ENCODE measurements around the gene TTC27.

The TTC27 gene

GRCh38 chr2:32671885-32672533 lies 44.2 kb downstream of the TTC27 start:
- FAIRE-seq = no peak

GRCh38 chr2:32678825-32679224 lies 51.0 kb downstream of the TTC27 start:
- FAIRE-seq = no peak

GRCh38 chr2:32680942-32681341 lies 53.1 kb downstream of the TTC27 start:
- FAIRE-seq = no peak

GRCh38 chr2:32683520-32684086 lies 55.8 kb downstream of the TTC27 start:
- no peak for FAIRE-seq

- FAIRE-seq = no peak
Measured at GRCh38 chr2:32688541-32688940, 60.7 kb downstream of the TTC27 start.

GRCh38 chr2:32691678-32692077 lies 63.8 kb downstream of the TTC27 start:
- no peak for FAIRE-seq

- FAIRE-seq = no peak
Measured at GRCh38 chr2:32696439-32696838, 68.6 kb downstream of the TTC27 start.

- no peak for FAIRE-seq
Measured at GRCh38 chr2:32697156-32697555, 69.3 kb downstream of the TTC27 start.

GRCh38 chr2:32699151-32699550 lies 71.3 kb downstream of the TTC27 start:
- no peak for FAIRE-seq

GRCh38 chr2:32701806-32702205 lies 74.0 kb downstream of the TTC27 start:
- FAIRE-seq = no peak

GRCh38 chr2:32702303-32703064 lies 74.6 kb downstream of the TTC27 start:
- FAIRE-seq = no peak

- FAIRE-seq = no peak
Measured at GRCh38 chr2:32706815-32707579, 79.1 kb downstream of the TTC27 start.

- FAIRE-seq = no peak
Measured at GRCh38 chr2:32711219-32711618, 83.4 kb downstream of the TTC27 start.

GRCh38 chr2:32711908-32712501 lies 84.2 kb downstream of the TTC27 start:
- FAIRE-seq = no peak

- FAIRE-seq = no peak
Measured at GRCh38 chr2:32712870-32713269, 85.0 kb downstream of the TTC27 start.

- FAIRE-seq = no peak
Measured at GRCh38 chr2:32714521-32714920, 86.7 kb downstream of the TTC27 start.

- no peak for FAIRE-seq
Measured at GRCh38 chr2:32715391-32715841, 87.6 kb downstream of the TTC27 start.

- FAIRE-seq = no peak
Measured at GRCh38 chr2:32715981-32716380, 88.1 kb downstream of the TTC27 start.

GRCh38 chr2:32716598-32716997 lies 88.7 kb downstream of the TTC27 start:
- FAIRE-seq = no peak

GRCh38 chr2:32718752-32719151 lies 90.9 kb downstream of the TTC27 start:
- no peak for FAIRE-seq

GRCh38 chr2:32719430-32719829 lies 91.6 kb downstream of the TTC27 start:
- FAIRE-seq = no peak

- FAIRE-seq = no peak
Measured at GRCh38 chr2:32719933-32720716, 92.3 kb downstream of the TTC27 start.

Measured in islet of Langerhans (tissue), 1 donor.